T-helper 17 cell (primary cell): Measurements from ENCODE around the gene BCAS3. TPM values are rescaled to one million over a fixed set of nuclear protein-coding genes. Genes with fewer than 3 reads are reported as not detected.
"Not testable (repeated sequence)": the region's sequence is repeated elsewhere in the genome, so short reads cannot be mapped to it uniquely, and the experiment has no call there.

Experiments
- ATAC-seq: fragments of 150-1000 bp; cut with Tn5 transposase; 2 replicates; pipeline ENCODE4 v1.10.0; 2021; ENCODE audit warnings: mild to moderate bottlenecking, moderate library complexity
- DNase-seq, 3 donors: peaks; one replicate each; pipeline versions ENCODE4 v3.0.0 to v3.0.0-alpha.2; 2020 to 2021
- H3K9me3 ChIP-seq: one replicate; pipeline ENCODE4 v1.7.0; 2013; ENCODE audit warnings: low read length, mild to moderate bottlenecking; ENCODE audit not compliant: control insufficient read depth, poor library complexity, severe bottlenecking
- H3K27ac Mint-ChIP-seq: one replicate; pipeline ENCODE4 v1.8.0; 2022; ENCODE audit warnings: mild to moderate bottlenecking, moderate library complexity, mixed read lengths
- H3K27me3 Mint-ChIP-seq: one replicate; pipeline ENCODE4 v1.8.0; 2022; ENCODE audit warnings: mixed read lengths
- H3K36me3 Mint-ChIP-seq: one replicate; pipeline ENCODE4 v1.8.0; 2022; ENCODE audit warnings: low read depth, mixed read lengths
- H3K4me1 Mint-ChIP-seq: one replicate; pipeline ENCODE4 v1.8.0; 2022; ENCODE audit warnings: mild to moderate bottlenecking, mixed read lengths
- H3K4me3 Mint-ChIP-seq: one replicate; pipeline ENCODE4 v1.8.0; 2022; ENCODE audit warnings: mild to moderate bottlenecking, moderate library complexity, mixed read lengths
- total RNA-seq, 4 donors: library from RNA in 2 of 4; stranded (reverse) in 2 of 4; gene quantifications; one replicate each; pipeline ENCODE4 v1.2.3 and lab custom pipeline; 2022 to 2026

Gene BCAS3
- total RNA-seq, 2 donors from 2014 or later = 39.0 to 50.0 TPM

- H3K27me3 Mint-ChIP-seq = no peaks in the 10 kb centered on the region
- no peak for DNase-seq
- H3K9me3 ChIP-seq = no peaks in the 10 kb centered on the region
- peaks cover 5% of the 10 kb centered on the region for H3K36me3 Mint-ChIP-seq
- no peak overlapping the region for H3K4me3 Mint-ChIP-seq
- H3K27ac Mint-ChIP-seq = no peak overlapping the region
- H3K4me1 Mint-ChIP-seq = peaks cover 2% of the 10 kb centered on the region
- no peak for ATAC-seq
These were observed 282.9 kb downstream of the BCAS3 start for GRCh38 chr17:60960398-60961065.

GRCh38 chr17:60964160-60964559 is 286.5 kb downstream of the BCAS3 start:
- Mint-ChIP-seq H3K4me1 (peaks cover 2% of the 10 kb centered on the region), H3K27me3 (no peaks in the 10 kb centered on the region), H3K4me3 (no peak overlapping the region), H3K36me3 (peaks cover 5% of the 10 kb centered on the region), H3K27ac (no peak overlapping the region)
- peaks cover 6% of the 10 kb centered on the region for H3K9me3 ChIP-seq
- no peak for ATAC-seq
- no peak for DNase-seq

DNA sequence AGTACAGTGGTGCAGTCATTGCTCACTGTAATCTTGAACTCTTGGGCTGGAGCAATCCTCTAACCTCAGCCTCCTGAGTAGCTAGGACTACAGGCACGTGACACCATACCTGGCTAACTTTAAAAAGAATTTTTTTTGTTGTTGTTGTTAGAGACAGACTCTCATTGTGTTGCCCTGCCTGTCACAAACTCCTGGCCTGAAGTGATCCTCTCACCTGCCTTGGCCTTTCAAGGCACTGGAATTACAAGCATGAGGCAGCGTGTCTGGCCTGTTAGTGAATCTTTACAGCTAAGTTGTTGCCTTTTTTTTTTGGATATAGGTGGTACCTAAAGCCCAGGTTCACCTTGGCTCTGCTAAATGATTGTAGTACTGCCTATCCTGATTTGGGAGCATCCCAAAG is 290.6 kb downstream of the BCAS3 start:
- no peak overlapping the region for H3K4me3 Mint-ChIP-seq
- ATAC-seq = no peak
- peaks cover 4% of the 10 kb centered on the region for H3K4me1 Mint-ChIP-seq
- peaks cover 6% of the 10 kb centered on the region for H3K9me3 ChIP-seq
- peaks cover 3% of the 10 kb centered on the region for H3K36me3 Mint-ChIP-seq
- H3K27me3 Mint-ChIP-seq = no peaks in the 10 kb centered on the region
- H3K27ac Mint-ChIP-seq = no peak overlapping the region
- no peak for DNase-seq

- H3K36me3 Mint-ChIP-seq = peaks cover 3% of the 10 kb centered on the region
- no peak overlapping the region for H3K27ac Mint-ChIP-seq
- H3K27me3 Mint-ChIP-seq = no peaks in the 10 kb centered on the region
- DNase-seq = no peak
- H3K4me3 Mint-ChIP-seq = no peak overlapping the region
- peaks cover 4% of the 10 kb centered on the region for H3K4me1 Mint-ChIP-seq
- ATAC-seq = no peak
- peaks cover 6% of the 10 kb centered on the region for H3K9me3 ChIP-seq
These were observed 291.9 kb downstream of the BCAS3 start for GRCh38 chr17:60969500-60970037.

- H3K9me3 ChIP-seq = peaks cover 6% of the 10 kb centered on the region
- no peaks in the 10 kb centered on the region for H3K27me3 Mint-ChIP-seq
- peaks cover 3% of the 10 kb centered on the region for H3K36me3 Mint-ChIP-seq
- H3K27ac Mint-ChIP-seq = no peak overlapping the region
- no peak overlapping the region for H3K4me3 Mint-ChIP-seq
- ATAC-seq (no peak), DNase-seq (no peak)
- H3K4me1 Mint-ChIP-seq = peaks cover 4% of the 10 kb centered on the region
These were observed 293.1 kb downstream of the BCAS3 start for GRCh38 chr17:60970741-60971140.

GRCh38 chr17:60971515-60972369 is 294.1 kb downstream of the BCAS3 start:
- H3K27me3 Mint-ChIP-seq = no peaks in the 10 kb centered on the region
- H3K4me1 Mint-ChIP-seq = peaks cover 4% of the 10 kb centered on the region
- DNase-seq = peak in 1 of 3 donors; percentile 18
- no peak overlapping the region for H3K4me3 Mint-ChIP-seq
- peaks cover 6% of the 10 kb centered on the region for H3K9me3 ChIP-seq
- H3K36me3 Mint-ChIP-seq = peaks cover 3% of the 10 kb centered on the region
- H3K27ac Mint-ChIP-seq = no peak overlapping the region
- ATAC-seq = peak; percentile 62

DNA sequence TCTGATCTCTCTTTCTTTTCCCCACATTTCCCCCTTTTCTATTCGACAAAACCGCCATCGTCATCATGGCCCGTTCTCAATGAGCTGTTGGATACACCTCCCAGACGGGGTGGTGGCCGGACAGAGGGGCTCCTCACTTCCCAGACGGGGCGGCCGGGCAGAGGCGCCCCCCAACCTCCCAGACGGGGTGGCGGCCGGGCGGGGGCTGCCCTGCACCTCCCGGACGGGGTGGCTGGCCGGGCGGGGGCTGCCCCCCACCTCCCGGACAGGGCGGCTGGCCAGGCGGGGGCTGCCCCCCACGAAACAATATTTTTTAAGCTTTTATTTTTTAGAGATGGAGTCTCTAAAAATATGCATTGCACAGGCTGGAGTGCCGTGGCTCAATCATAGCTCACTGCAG is 299.2 kb downstream of the BCAS3 start:
- H3K36me3 Mint-ChIP-seq, H3K4me1 Mint-ChIP-seq, H3K9me3 ChIP-seq, H3K4me3 Mint-ChIP-seq, H3K27ac Mint-ChIP-seq, H3K27me3 Mint-ChIP-seq, DNase-seq, ATAC-seq: not testable (repeated sequence)

- H3K27me3 Mint-ChIP-seq = no peaks in the 10 kb centered on the region
These were observed 311.7 kb downstream of the BCAS3 start for GRCh38 chr17:60989379-60989778.

GRCh38 chr17:60989846-60990245 is 312.2 kb downstream of the BCAS3 start:
- Mint-ChIP-seq H3K4me1 (peaks cover 4% of the 10 kb centered on the region), H3K27ac (no peak overlapping the region), H3K27me3 (no peaks in the 10 kb centered on the region), H3K4me3 (no peak overlapping the region), H3K36me3 (peaks cover 2% of the 10 kb centered on the region)
- ATAC-seq (no peak), DNase-seq (no peak)
- no peaks in the 10 kb centered on the region for H3K9me3 ChIP-seq

More at GRCh38 chr17:60989379-60989778, 311.7 kb downstream of the BCAS3 start:
- ATAC-seq = no peak
- Mint-ChIP-seq H3K4me1 (peaks cover 4% of the 10 kb centered on the region), H3K27ac (no peak overlapping the region), H3K36me3 (peaks cover 2% of the 10 kb centered on the region), H3K4me3 (no peak overlapping the region)
- H3K9me3 ChIP-seq = no peaks in the 10 kb centered on the region
- no peak for DNase-seq

DNA sequence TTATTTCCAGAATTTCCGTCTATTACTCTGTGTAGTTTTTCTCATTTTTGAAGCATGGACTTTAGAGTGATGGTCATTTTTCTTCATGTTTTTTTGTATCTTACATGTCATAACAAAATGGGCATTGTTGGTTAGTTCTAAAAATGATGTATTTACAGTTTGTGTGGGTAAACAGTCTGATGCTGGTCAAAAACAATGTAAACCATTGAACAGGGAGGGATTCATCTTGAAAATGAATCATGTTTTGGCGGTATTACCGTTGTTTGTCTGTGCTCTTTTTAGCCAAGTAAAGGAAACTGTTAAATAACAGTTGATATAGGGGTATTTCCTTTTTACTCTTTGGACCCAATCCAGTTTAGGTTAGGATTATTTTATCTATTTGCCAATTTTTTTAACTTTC is 315.8 kb downstream of the BCAS3 start:
- ATAC-seq (no peak), DNase-seq (no peak)
- Mint-ChIP-seq H3K4me3 (no peak overlapping the region), H3K27ac (no peak overlapping the region), H3K4me1 (no peaks in the 10 kb centered on the region), H3K36me3 (peaks cover 2% of the 10 kb centered on the region), H3K27me3 (no peaks in the 10 kb centered on the region)
- H3K9me3 ChIP-seq = no peaks in the 10 kb centered on the region

DNA sequence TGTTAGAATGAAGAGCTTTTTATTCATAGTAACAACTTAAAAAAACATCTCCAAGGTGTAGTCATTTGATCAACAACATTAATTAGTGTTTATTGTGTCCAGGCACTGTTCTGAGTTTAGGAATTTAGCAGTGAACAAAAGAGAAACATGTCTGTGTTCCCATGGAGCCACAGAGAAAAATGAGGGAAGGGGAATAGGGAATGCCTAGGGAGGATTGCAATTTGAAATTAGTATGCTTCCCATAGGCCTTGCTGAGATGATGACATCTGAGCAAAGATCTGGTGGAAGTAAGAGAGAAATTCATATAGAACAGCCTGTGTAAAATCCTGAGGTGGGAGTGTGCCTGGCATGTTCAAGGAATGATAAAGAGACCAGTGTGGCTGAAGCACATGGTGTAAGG is 318.0 kb downstream of the BCAS3 start:
- DNase-seq = no peak
- H3K4me3 Mint-ChIP-seq = no peak overlapping the region
- no peaks in the 10 kb centered on the region for H3K27me3 Mint-ChIP-seq
- H3K9me3 ChIP-seq = no peaks in the 10 kb centered on the region
- peaks cover 2% of the 10 kb centered on the region for H3K36me3 Mint-ChIP-seq
- ATAC-seq = no peak
- H3K27ac Mint-ChIP-seq = no peak overlapping the region
- H3K4me1 Mint-ChIP-seq = peaks cover 2% of the 10 kb centered on the region

DNA sequence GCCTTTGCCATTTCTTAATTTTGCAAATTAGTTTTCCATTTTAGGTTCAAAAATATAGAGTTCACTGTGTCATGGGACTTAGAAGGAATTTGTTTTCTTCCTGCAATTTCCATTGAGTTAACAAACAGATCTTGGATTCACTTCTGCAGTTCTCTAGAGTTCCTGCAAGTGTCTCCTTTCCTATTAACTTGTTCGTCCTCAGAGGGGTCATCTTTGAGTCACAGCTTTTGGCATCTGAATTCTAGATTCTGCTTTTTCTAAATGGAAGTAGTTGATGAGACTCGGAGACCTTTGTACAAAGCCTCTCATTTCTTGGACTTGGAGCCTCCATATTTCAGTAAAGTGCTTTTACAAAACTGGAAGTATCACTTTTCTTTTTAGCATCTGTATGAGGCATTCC is 323.3 kb downstream of the BCAS3 start:
- Mint-ChIP-seq H3K27ac (no peak overlapping the region), H3K36me3 (peaks cover 3% of the 10 kb centered on the region), H3K27me3 (no peaks in the 10 kb centered on the region), H3K4me3 (no peak overlapping the region), H3K4me1 (peaks cover 5% of the 10 kb centered on the region)
- DNase-seq (no peak), ATAC-seq (no peak)
- H3K9me3 ChIP-seq = no peaks in the 10 kb centered on the region

- H3K4me1 Mint-ChIP-seq = peaks cover 5% of the 10 kb centered on the region
- H3K9me3 ChIP-seq = no peaks in the 10 kb centered on the region
- ATAC-seq (no peak), DNase-seq (no peak)
- H3K36me3 Mint-ChIP-seq = peaks cover 3% of the 10 kb centered on the region
- no peak overlapping the region for H3K4me3 Mint-ChIP-seq
- H3K27ac Mint-ChIP-seq = no peak overlapping the region
- H3K27me3 Mint-ChIP-seq = no peaks in the 10 kb centered on the region
These were observed 324.7 kb downstream of the BCAS3 start for GRCh38 chr17:61002316-61002736.
